DMS53 (cell line): ENCODE results near the gene IFT122.
"Not testable (repeated sequence)": the region's sequence is repeated elsewhere in the genome, so short reads cannot be mapped to it uniquely, and the experiment has no call there.

Experiments
- DNase-seq: peaks from one replicate; lab custom pipeline; 2025; lab: John Stamatoyannopoulos, UW

The IFT122 gene

GRCh38 chr3:129540776-129541516 is 100.9 kb downstream of the IFT122 start:
- DNase-seq: no peak

GRCh38 chr3:129542747-129543146 is 102.7 kb downstream of the IFT122 start:
- DNase-seq: no peak

- DNase-seq: no peak
Observed at GRCh38 chr3:129543156-129543790, 103.2 kb downstream of the IFT122 start, which contains the start of gene H1-8. Gene H1-8 (plus strand): TSS chr3:129543175. CDS start chr3:129543219, 44 bp downstream.

GRCh38 chr3:129543999-129544398 is 104.0 kb downstream of the IFT122 start:
- no peak for DNase-seq

- not testable (repeated sequence) for DNase-seq
Observed at GRCh38 chr3:129545951-129546350, 105.9 kb downstream of the IFT122 start.

GRCh38 chr3:129547241-129547640 is 107.2 kb downstream of the IFT122 start:
- no peak for DNase-seq

GRCh38 chr3:129548104-129548965 is 108.3 kb downstream of the IFT122 start:
- DNase-seq: no peak

GRCh38 chr3:129549006-129549800 is 109.2 kb downstream of the IFT122 start:
- DNase-seq: no peak

- no peak for DNase-seq
Observed at GRCh38 chr3:129549805-129550204, 109.8 kb downstream of the IFT122 start.

- no peak for DNase-seq
Observed at GRCh38 chr3:129552287-129553050, 112.4 kb downstream of the IFT122 start.

- no peak for DNase-seq
Observed at GRCh38 chr3:129553171-129553570, 113.1 kb downstream of the IFT122 start.

GRCh38 chr3:129553719-129554118 is 113.7 kb downstream of the IFT122 start:
- DNase-seq: no peak

GRCh38 chr3:129554356-129555152 is 114.5 kb downstream of the IFT122 start:
- DNase-seq: no peak

GRCh38 chr3:129555153-129555550 is 115.1 kb downstream of the IFT122 start:
- no peak for DNase-seq

- DNase-seq: no peak
Observed at GRCh38 chr3:129555616-129556357, 115.8 kb downstream of the IFT122 start.

GRCh38 chr3:129556358-129556695 is 116.3 kb downstream of the IFT122 start:
- DNase-seq: no peak

- DNase-seq: no peak
Observed at GRCh38 chr3:129556890-129557547, 117.0 kb downstream of the IFT122 start.

- no peak for DNase-seq
Observed at GRCh38 chr3:129557548-129557894, 117.5 kb downstream of the IFT122 start.
